ENCODE results near the gene FLT3. TPM values are rescaled to one million over a fixed set of nuclear protein-coding genes. Genes with fewer than 3 reads are reported as not detected.

Gene FLT3
- total and polyA plus RNA-seq, 10 of the 15 experiments (the other 5 are each of a cell fraction or from before 2014, with no cell fraction given), result 0.04 to 0.19 (median 0.11) TPM; not detected in 1

- H3K4me1 ChIP-seq (ENCODE audit: control insufficient read depth, insufficient read depth, low read length), result peaks cover 21% of the 10 kb centered on the region
- in situ Hi-C loops (cut with MboI) (no loop called here), intact Hi-C loops (cut with micrococcal nuclease; ENCODE audit: unreplicated experiment) (loop anchor here (10.0 kb wide), 1 partner anchor 599 kb away; the partner anchor contains the start of gene POMP)
- DNase-seq (ENCODE audit: low read depth, low spot score) (no peak), ATAC-seq (no peak), FAIRE-seq (no peak)
- POLR2A ChIA-PET, result no interaction called here
- no peak overlapping the region for H3K9ac ChIP-seq (ENCODE audit: control insufficient read depth, insufficient read depth, low read length)
- H3K36me3 ChIP-seq (ENCODE audit: control insufficient read depth in 2 of 2, insufficient read depth in 2 of 2, low read length in 1 of 2), result no peaks in the 10 kb centered on the region
- RAD21 ChIA-PET (ENCODE audit: unreplicated experiment), result interaction anchor here (0.6 to 2.0 kb wide), 7 partner anchors 13 to 607 kb away, joined by 3 to 5 read pairs (median 4); partner anchors contain the start of gene PAN3
- BruUV-seq (replicated peaks), result no TSS peak
- no peak for TF ChIP-seq ZBTB11 (CRISPR knock-in tag; IDR thresholded peaks at IDR 0.05)
- no peak for TF ChIP-seq EED (IDR thresholded peaks at IDR 0.05; ENCODE audit: low read depth)
- TF ChIP-seq IKZF2 (IDR thresholded peaks at IDR 0.05), result peak in 1 of 2 experiments; percentile 38; a peak in 1 of 4 replicates
- TF ChIP-seq IKZF1 (conservative IDR thresholded peaks at IDR 0.05), result 0 out of 2 replicates have a peak, but pooled peaks have one; percentile 11
- TF ChIP-seq HDAC2 (IDR thresholded peaks at IDR 0.05), result no peak
- TF ChIP-seq RUNX3 (IDR thresholded peaks at IDR 0.05; ENCODE audit: low read length), result peak; percentile 35; the same call in 1 of the 2 replicates
- no peaks in the 10 kb centered on the region for H3K27me3 ChIP-seq (replicated peaks in 1 of 2; ENCODE audit: control insufficient read depth in 2 of 2, insufficient read depth in 2 of 2, low read length in 1 of 2)
- H2AFZ ChIP-seq (ENCODE audit: control insufficient read depth, low read depth, low read length), result no peak overlapping the region
- no peaks in the 10 kb centered on the region for H3K79me2 ChIP-seq (ENCODE audit: control insufficient read depth, insufficient read depth, low read length)
- H3K4me2 ChIP-seq (ENCODE audit: control insufficient read depth, insufficient read depth), result no peak overlapping the region
- no peaks in the 10 kb centered on the region for H4K20me1 ChIP-seq (ENCODE audit: control insufficient read depth, insufficient read depth)
- CTCF ChIA-PET, result interaction anchor here (0.6 to 1.4 kb wide), 6 partner anchors 9 to 73 kb away, joined by 3 to 4 read pairs (median 3); no protein-coding TSS in a partner anchor
- no peak overlapping the region for H3K27ac ChIP-seq (ENCODE audit: control insufficient read depth, insufficient read depth)
- WGBS (ENCODE audit: insufficient coverage, insufficient replicate concordance, low lambda C conversion rate, missing lambda C conversion rate), result 30% methylated on average over 2 of the region's 2 CpGs
- SMC1A ChIA-PET (ENCODE audit: uncharacterized antibody, unreplicated experiment), result interaction anchor here (0.6 to 3.8 kb wide), 4 partner anchors 20 to 1584 kb away, joined by 3 to 18 read pairs (median 8); no protein-coding TSS in a partner anchor
- H3K4me3 ChIP-seq, result no peak overlapping the region
- no peaks in the 10 kb centered on the region for H3K9me3 ChIP-seq (replicated peaks; ENCODE audit: control insufficient read depth, insufficient read depth, low read length)
Observed at GRCh38 chr13:28055357-28055756, 45.0 kb downstream of the FLT3 start.
